Hepatocyte (in vitro differentiated cells): ENCODE measurements around the gene MOK. TPM values are rescaled to one million over a fixed set of nuclear protein-coding genes. Genes with fewer than 3 reads are reported as not detected.
"Not testable (repeated sequence)": the region's sequence is repeated elsewhere in the genome, so short reads cannot be mapped to it uniquely, and the experiment has no call there.

Experiments used
- DNase-seq: peaks from one replicate; pipeline ENCODE4 v3.0.0-alpha.2; 2016; ENCODE audit warnings: low spot score
- H2AFZ ChIP-seq: fragments of 200-600 bp; sonication (generic); 2 replicates; pipeline ENCODE4 v1.6.0; 2016; ENCODE audit warnings: antibody characterized with exemption, mild to moderate bottlenecking
- H3K27ac ChIP-seq: fragments of 200-600 bp; sonication (generic); 2 replicates; pipeline ENCODE4 v1.5.1; 2016; ENCODE audit warnings: mild to moderate bottlenecking
- H3K27me3 ChIP-seq: fragments of 200-600 bp; sonication (generic); 2 replicates; pipeline ENCODE4 v1.6.1; 2016
- H3K36me3 ChIP-seq: fragments of 200-600 bp; sonication (generic); replicated peaks from 2 replicates; pipeline ENCODE4 v1.5.1; 2016; ENCODE audit warnings: low read depth; ENCODE audit not compliant: insufficient read depth
- H3K4me1 ChIP-seq: fragments of 200-600 bp; sonication (generic); 2 replicates; pipeline ENCODE4 v1.5.1; 2016; ENCODE audit warnings: mild to moderate bottlenecking, moderate library complexity; ENCODE audit not compliant: insufficient read depth
- H3K4me2 ChIP-seq: fragments of 200-600 bp; sonication (generic); 2 replicates; pipeline ENCODE4 v1.6.0; 2016
- H3K4me3 ChIP-seq: fragments of 200-600 bp; sonication (generic); 2 replicates; pipeline ENCODE4 v1.5.1; 2016; ENCODE audit warnings: mild to moderate bottlenecking
- H3K79me2 ChIP-seq: fragments of 200-600 bp; sonication (generic); 2 replicates; pipeline ENCODE4 v1.6.0; 2017; ENCODE audit warnings: mild to moderate bottlenecking
- H3K9me2 ChIP-seq: fragments of 200-600 bp; sonication (generic); replicated peaks from 2 replicates; pipeline ENCODE4 v1.6.0; 2017; ENCODE audit warnings: mild to moderate bottlenecking; ENCODE audit not compliant: insufficient read depth
- H3K9me3 ChIP-seq: fragments of 200-600 bp; sonication (generic); 2 replicates; pipeline ENCODE4 v1.5.1; 2016; ENCODE audit warnings: low read depth, mild to moderate bottlenecking
- H4K20me1 ChIP-seq: fragments of 200-600 bp; sonication (generic); 2 replicates; pipeline ENCODE4 v1.6.0; 2016; ENCODE audit warnings: mild to moderate bottlenecking; ENCODE audit not compliant: insufficient read depth, poor library complexity, severe bottlenecking
- CTCF ChIP-seq: fragments of 200-600 bp; sonication (generic); IDR thresholded peaks from 2 replicates; pipeline ENCODE4 v1.5.1; 2016; ENCODE audit warnings: antibody characterized with exemption, mild to moderate bottlenecking; ENCODE audit not compliant: poor library complexity
- EZH2 ChIP-seq: fragments of 200-600 bp; sonication (generic); IDR thresholded peaks from 2 replicates; pipeline ENCODE4 v1.6.1; 2016; ENCODE audit warnings: antibody characterized with exemption, mild to moderate bottlenecking, borderline replicate concordance
- EZH2phosphoT487 ChIP-seq: fragments of 200-600 bp; sonication (generic); IDR thresholded peaks from one replicate; pipeline ENCODE4 v1.6.1; 2018; ENCODE audit warnings: antibody characterized with exemption, mild to moderate bottlenecking, low read depth, moderate library complexity; ENCODE audit not compliant: unreplicated experiment, severe bottlenecking
- WGBS: methylation state at CpG from one replicate; pipeline ENCODE4 v1.1.6; 2016; ENCODE audit warnings: low lambda C conversion rate; ENCODE audit errors: missing lambda C conversion rate; 5-methylcytosine and 5-hydroxymethylcytosine counted together
- polyA plus RNA-seq: library from polyadenylated mRNA; unstranded; fragments of >200 nt; fragmentation: Nextera tagmentation; extraction: Ambion mirVana; gene quantifications from 2 replicates; pipeline ENCODE4 v1.2.1, GENCODE V29; 2016
- total RNA-seq: library from RNA; depleted of rRNA; stranded (reverse); fragments of >200 nt; gene quantifications from 2 replicates; pipeline ENCODE4 v1.2.3, GENCODE V29; 2014

MOK gene
- total and polyA plus RNA-seq, 2 experiments from 2014 or later: 9.3 to 13.5 TPM

- 83% methylated on average over 4 of the region's 4 CpGs for WGBS
These were observed 63.8 kb downstream of the MOK start for GRCh38 chr14:102241147-102241546.

GRCh38 chr14:102240481-102240880 lies 64.5 kb downstream of the MOK start:
- not testable (repeated sequence) for H3K9me2 ChIP-seq, DNase-seq, H3K4me1 ChIP-seq, H2AFZ ChIP-seq, H3K27ac ChIP-seq, H3K9me3 ChIP-seq, H3K4me3 ChIP-seq, H3K79me2 ChIP-seq, H3K27me3 ChIP-seq, H3K4me2 ChIP-seq, H4K20me1 ChIP-seq, H3K36me3 ChIP-seq
- 97% methylated on average over 5 of the region's 5 CpGs for WGBS

More at GRCh38 chr14:102241147-102241546, 63.8 kb downstream of the MOK start:
- Histone ChIP-seq H3K4me1 (no peaks in the 10 kb centered on the region), H4K20me1 (no peaks in the 10 kb centered on the region), H3K27me3 (no peaks in the 10 kb centered on the region), H3K4me3 (no peak overlapping the region), H3K9me3 (no peaks in the 10 kb centered on the region), H3K9me2 (no peaks in the 10 kb centered on the region), H3K36me3 (no peaks in the 10 kb centered on the region), H2AFZ (no peak overlapping the region), H3K27ac (no peak overlapping the region), H3K4me2 (no peak overlapping the region), H3K79me2 (no peaks in the 10 kb centered on the region)
- TF ChIP-seq EZH2phosphoT487 (no peak), CTCF (no peak), EZH2 (no peak)
- no peak for DNase-seq

GRCh38 chr14:102239231-102239630 lies 65.7 kb downstream of the MOK start:
- no peak overlapping the region for H3K4me2 ChIP-seq
- H3K36me3 ChIP-seq: no peaks in the 10 kb centered on the region
- no peaks in the 10 kb centered on the region for H3K9me2 ChIP-seq
- no peaks in the 10 kb centered on the region for H3K79me2 ChIP-seq
- H4K20me1 ChIP-seq: no peaks in the 10 kb centered on the region
- H2AFZ ChIP-seq: no peak overlapping the region
- H3K27me3 ChIP-seq: no peaks in the 10 kb centered on the region
- DNase-seq: no peak
- no peaks in the 10 kb centered on the region for H3K4me1 ChIP-seq
- 99% methylated on average over 4 of the region's 4 CpGs for WGBS
- no peak overlapping the region for H3K4me3 ChIP-seq
- TF ChIP-seq EZH2 (no peak), CTCF (no peak), EZH2phosphoT487 (no peak)
- H3K27ac ChIP-seq: no peak overlapping the region
- H3K9me3 ChIP-seq: no peaks in the 10 kb centered on the region

- Histone ChIP-seq H3K4me1 (no peaks in the 10 kb centered on the region), H3K27me3 (no peaks in the 10 kb centered on the region), H4K20me1 (no peaks in the 10 kb centered on the region), H3K4me3 (no peak overlapping the region), H3K36me3 (no peaks in the 10 kb centered on the region), H3K4me2 (no peak overlapping the region), H2AFZ (no peak overlapping the region), H3K9me2 (no peaks in the 10 kb centered on the region), H3K27ac (no peak overlapping the region), H3K79me2 (no peaks in the 10 kb centered on the region), H3K9me3 (no peaks in the 10 kb centered on the region)
- WGBS: 93% methylated on average over 3 of the region's 3 CpGs
- no peak for DNase-seq
- TF ChIP-seq EZH2: no peak
- TF ChIP-seq EZH2phosphoT487: no peak
- no peak for TF ChIP-seq CTCF
These were observed 66.2 kb downstream of the MOK start for GRCh38 chr14:102238766-102239165.
